A549 (cell line): Measurements from ENCODE around the gene TVP23A.

ENCODE experiments used
- CHD2 ChIP-seq: fragments of 150-350 bp; IDR thresholded peaks from 2 replicates; pipeline ENCODE4 v1.6.1; 2014; ENCODE audit warnings: low read length; ENCODE audit not compliant: partially characterized antibody
- JUNB ChIP-seq: fragments of >200 bp; sonication (Bioruptor Twin); formaldehyde crosslinking; IDR thresholded peaks from 2 replicates; pipeline ENCODE4 v1.6.1; 2016
- MAZ ChIP-seq: fragments of 150-350 bp; IDR thresholded peaks from 2 replicates; pipeline ENCODE4 v1.6.1; 2014; ENCODE audit warnings: antibody characterized with exemption, low read depth, low read length, borderline replicate concordance
- POLR2A ChIP-seq: IDR thresholded peaks from 2 replicates; pipeline ENCODE4 v1.6.1; 2012; ENCODE audit warnings: mild to moderate bottlenecking, low read length
- POLR2AphosphoS2 ChIP-seq: conservative IDR thresholded peaks from 2 replicates; pipeline ENCODE4 v1.6.1; 2012; ENCODE audit warnings: low read length, improper control_type of control experiment, inconsistent platforms
- RCOR1 ChIP-seq: fragments of 150-350 bp; IDR thresholded peaks from 2 replicates; pipeline ENCODE4 v1.6.1; 2014; ENCODE audit warnings: antibody characterized with exemption, low read length, low read depth
- RNF2 ChIP-seq: fragments of 200-600 bp; sonication (generic); IDR thresholded peaks from 2 replicates; pipeline ENCODE4 v1.6.1; 2016; ENCODE audit warnings: low read depth, mild to moderate bottlenecking, antibody characterized with exemption, moderate library complexity, borderline replicate concordance
- SMC3 ChIP-seq: fragments of >200 bp; sonication (Bioruptor Twin); formaldehyde crosslinking; IDR thresholded peaks from 3 replicates; pipeline ENCODE4 v1.6.1; 2018; ENCODE audit warnings: inconsistent platforms
- TF ChIP-seq, protein P1 (sequence below): fragments of >200 bp; sonication (Bioruptor Twin); formaldehyde crosslinking; IDR thresholded peaks from 3 replicates; pipeline ENCODE4 v1.5.1; 2016
- TF ChIP-seq, protein P2 (sequence below): fragments of 150-350 bp; IDR thresholded peaks from 2 replicates; pipeline ENCODE4 v1.6.1; 2014; ENCODE audit warnings: low read depth, mild to moderate bottlenecking, low read length
- TF ChIP-seq, protein P3 (sequence below): fragments of 200-600 bp; sonication (generic); IDR thresholded peaks from 2 replicates; pipeline ENCODE4 v1.6.1; 2016; ENCODE audit warnings: antibody characterized with exemption, mild to moderate bottlenecking, moderate library complexity

DNA sequence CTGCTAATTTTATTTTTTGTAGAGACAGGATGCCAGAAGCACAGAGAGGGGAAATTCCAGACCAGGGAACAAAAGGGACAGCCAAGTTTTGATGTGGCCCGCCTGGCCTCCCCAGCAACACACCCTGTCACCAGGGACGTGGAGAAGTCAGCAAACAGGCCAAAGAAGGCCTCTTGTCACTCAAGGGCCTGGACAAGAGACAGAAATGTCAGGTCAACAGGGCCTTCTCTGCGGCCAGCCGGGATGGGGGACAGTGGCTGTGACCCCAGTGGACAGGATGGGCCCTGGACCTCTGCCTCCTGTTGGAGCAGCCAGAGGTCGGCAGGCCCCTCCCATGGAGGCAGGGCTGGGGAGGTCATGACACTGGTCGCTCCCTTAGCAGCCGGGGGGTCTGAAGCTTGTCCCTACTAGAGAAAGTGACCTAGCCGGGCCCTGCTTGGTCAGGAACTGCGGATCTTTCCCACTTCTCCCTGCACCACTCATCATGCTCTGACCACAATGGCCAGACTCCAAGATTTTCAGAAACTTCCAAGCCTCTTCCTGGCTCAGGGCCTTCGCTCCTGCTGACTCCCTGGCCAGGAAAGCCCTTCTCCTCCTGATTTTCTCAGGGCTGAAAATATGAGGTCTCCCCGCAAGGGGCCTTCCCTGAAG lies 9.2 kb upstream of the TVP23A start:
- TF ChIP-seq, protein P1, sequence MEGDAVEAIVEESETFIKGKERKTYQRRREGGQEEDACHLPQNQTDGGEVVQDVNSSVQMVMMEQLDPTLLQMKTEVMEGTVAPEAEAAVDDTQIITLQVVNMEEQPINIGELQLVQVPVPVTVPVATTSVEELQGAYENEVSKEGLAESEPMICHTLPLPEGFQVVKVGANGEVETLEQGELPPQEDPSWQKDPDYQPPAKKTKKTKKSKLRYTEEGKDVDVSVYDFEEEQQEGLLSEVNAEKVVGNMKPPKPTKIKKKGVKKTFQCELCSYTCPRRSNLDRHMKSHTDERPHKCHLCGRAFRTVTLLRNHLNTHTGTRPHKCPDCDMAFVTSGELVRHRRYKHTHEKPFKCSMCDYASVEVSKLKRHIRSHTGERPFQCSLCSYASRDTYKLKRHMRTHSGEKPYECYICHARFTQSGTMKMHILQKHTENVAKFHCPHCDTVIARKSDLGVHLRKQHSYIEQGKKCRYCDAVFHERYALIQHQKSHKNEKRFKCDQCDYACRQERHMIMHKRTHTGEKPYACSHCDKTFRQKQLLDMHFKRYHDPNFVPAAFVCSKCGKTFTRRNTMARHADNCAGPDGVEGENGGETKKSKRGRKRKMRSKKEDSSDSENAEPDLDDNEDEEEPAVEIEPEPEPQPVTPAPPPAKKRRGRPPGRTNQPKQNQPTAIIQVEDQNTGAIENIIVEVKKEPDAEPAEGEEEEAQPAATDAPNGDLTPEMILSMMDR = no peak
- TF ChIP-seq POLR2A (no peak), POLR2AphosphoS2 (no peak), CHD2 (no peak), RNF2 (no peak), SMC3 (no peak), MAZ (no peak), RCOR1 (no peak), JUNB (no peak)
- TF ChIP-seq, protein P2, sequence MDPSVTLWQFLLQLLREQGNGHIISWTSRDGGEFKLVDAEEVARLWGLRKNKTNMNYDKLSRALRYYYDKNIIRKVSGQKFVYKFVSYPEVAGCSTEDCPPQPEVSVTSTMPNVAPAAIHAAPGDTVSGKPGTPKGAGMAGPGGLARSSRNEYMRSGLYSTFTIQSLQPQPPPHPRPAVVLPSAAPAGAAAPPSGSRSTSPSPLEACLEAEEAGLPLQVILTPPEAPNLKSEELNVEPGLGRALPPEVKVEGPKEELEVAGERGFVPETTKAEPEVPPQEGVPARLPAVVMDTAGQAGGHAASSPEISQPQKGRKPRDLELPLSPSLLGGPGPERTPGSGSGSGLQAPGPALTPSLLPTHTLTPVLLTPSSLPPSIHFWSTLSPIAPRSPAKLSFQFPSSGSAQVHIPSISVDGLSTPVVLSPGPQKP = no peak
- TF ChIP-seq, protein P3, sequence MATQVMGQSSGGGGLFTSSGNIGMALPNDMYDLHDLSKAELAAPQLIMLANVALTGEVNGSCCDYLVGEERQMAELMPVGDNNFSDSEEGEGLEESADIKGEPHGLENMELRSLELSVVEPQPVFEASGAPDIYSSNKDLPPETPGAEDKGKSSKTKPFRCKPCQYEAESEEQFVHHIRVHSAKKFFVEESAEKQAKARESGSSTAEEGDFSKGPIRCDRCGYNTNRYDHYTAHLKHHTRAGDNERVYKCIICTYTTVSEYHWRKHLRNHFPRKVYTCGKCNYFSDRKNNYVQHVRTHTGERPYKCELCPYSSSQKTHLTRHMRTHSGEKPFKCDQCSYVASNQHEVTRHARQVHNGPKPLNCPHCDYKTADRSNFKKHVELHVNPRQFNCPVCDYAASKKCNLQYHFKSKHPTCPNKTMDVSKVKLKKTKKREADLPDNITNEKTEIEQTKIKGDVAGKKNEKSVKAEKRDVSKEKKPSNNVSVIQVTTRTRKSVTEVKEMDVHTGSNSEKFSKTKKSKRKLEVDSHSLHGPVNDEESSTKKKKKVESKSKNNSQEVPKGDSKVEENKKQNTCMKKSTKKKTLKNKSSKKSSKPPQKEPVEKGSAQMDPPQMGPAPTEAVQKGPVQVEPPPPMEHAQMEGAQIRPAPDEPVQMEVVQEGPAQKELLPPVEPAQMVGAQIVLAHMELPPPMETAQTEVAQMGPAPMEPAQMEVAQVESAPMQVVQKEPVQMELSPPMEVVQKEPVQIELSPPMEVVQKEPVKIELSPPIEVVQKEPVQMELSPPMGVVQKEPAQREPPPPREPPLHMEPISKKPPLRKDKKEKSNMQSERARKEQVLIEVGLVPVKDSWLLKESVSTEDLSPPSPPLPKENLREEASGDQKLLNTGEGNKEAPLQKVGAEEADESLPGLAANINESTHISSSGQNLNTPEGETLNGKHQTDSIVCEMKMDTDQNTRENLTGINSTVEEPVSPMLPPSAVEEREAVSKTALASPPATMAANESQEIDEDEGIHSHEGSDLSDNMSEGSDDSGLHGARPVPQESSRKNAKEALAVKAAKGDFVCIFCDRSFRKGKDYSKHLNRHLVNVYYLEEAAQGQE = no peak
